Endothelial cell of umbilical vein (primary cell): ENCODE data around the gene HPS4. TPM values are rescaled to one million over a fixed set of nuclear protein-coding genes. Genes with fewer than 3 reads are reported as not detected.

ENCODE experiments used
- BruUV-seq: library from RNA; stranded (reverse); fragments of 400-500 nt; replicated peaks from 2 replicates; lab custom pipeline; 2021; lab: Mats Ljungman, UMichigan
- CTCF ChIA-PET: fragments of 300-600, 350-600 bp; sonication (Branson Sonifier 250); formaldehyde crosslinking; loops from one replicate; lab custom pipeline; 2021; ENCODE audit warnings: antibody characterized with exemption, inconsistent platforms; lab: Charles Lee
- POLR2A ChIA-PET: fragments of 300-600, 350-600 bp; sonication (Branson Sonifier 250); formaldehyde crosslinking; loops from one replicate; lab custom pipeline; 2021; ENCODE audit warnings: antibody characterized with exemption, inconsistent platforms; lab: Charles Lee
- DNase-seq: peaks from one replicate; pipeline ENCODE4 v3.0.0-alpha.2; 2011; ENCODE audit warnings: low read depth, low spot score
- FAIRE-seq: peaks from 2 replicates; lab custom pipeline; 2011; peaks lifted over from hg19 to GRCh38; lab: Jason Lieb, UNC
- H2AFZ ChIP-seq: 2 replicates; pipeline ENCODE4 v1.6.0; 2012; ENCODE audit warnings: low read depth, low read length, control low read depth, inconsistent platforms
- H3K27ac ChIP-seq: 2 replicates; pipeline ENCODE4 v1.5.1; 2011; ENCODE audit warnings: low read depth, mild to moderate bottlenecking, control low read depth, low read length, moderate library complexity; ENCODE audit not compliant: insufficient read depth
- H3K27me3 ChIP-seq, 2 experiments: 2 replicates each; pipeline versions ENCODE4 v1.6.0 to v1.6.1; 2011; ENCODE audit warnings: low read length in 2 of 2, mixed read lengths in 1 of 2; ENCODE audit not compliant: control insufficient read depth in 2 of 2, insufficient read depth in 2 of 2
- H3K36me3 ChIP-seq, 2 experiments: 2 replicates in 1 of 2; 3 replicates in 1 of 2; pipeline ENCODE4 v1.5.1; 2011; ENCODE audit warnings: low read length in 2 of 2, mild to moderate bottlenecking in 1 of 2, moderate library complexity in 1 of 2; ENCODE audit not compliant: control insufficient read depth in 2 of 2, insufficient read depth in 2 of 2; ENCODE audit errors: extremely low read depth in 1 of 2
- H3K4me1 ChIP-seq: 3 replicates; pipeline ENCODE4 v1.5.1; 2011; ENCODE audit warnings: mild to moderate bottlenecking, low read length; ENCODE audit not compliant: control insufficient read depth, insufficient read depth; ENCODE audit errors: extremely low read depth
- H3K4me2 ChIP-seq: 2 replicates; pipeline ENCODE4 v1.6.1; 2011; ENCODE audit warnings: low read length, control low read depth, mixed read lengths; ENCODE audit not compliant: insufficient read depth
- H3K4me3 ChIP-seq, 3 experiments: fragments of 200-600 bp in 1 of 3; sonication (generic), shearing (Covaris generic) in 1 of 3; replicated peaks in 1 of 3; 2 replicates each; pipeline ENCODE4 v1.5.1; 2011 to 2016; ENCODE audit warnings: control low read depth in 3 of 3, low read length in 3 of 3, mild to moderate bottlenecking in 2 of 3, inconsistent platforms in 1 of 3, low read depth in 1 of 3, moderate library complexity in 1 of 3; ENCODE audit not compliant: insufficient read depth in 1 of 3
- H3K79me2 ChIP-seq: 2 replicates; pipeline ENCODE4 v1.6.0; 2012; ENCODE audit warnings: low read length, inconsistent platforms; ENCODE audit not compliant: control insufficient read depth, insufficient read depth
- H3K9ac ChIP-seq: replicated peaks from 2 replicates; pipeline ENCODE3; 2011; ENCODE audit warnings: low read length, control low read depth; ENCODE audit not compliant: insufficient read depth; ENCODE audit errors: extremely low read depth
- H3K9me1 ChIP-seq: replicated peaks from 3 replicates; pipeline ENCODE4 v1.6.0; 2011; ENCODE audit warnings: mild to moderate bottlenecking, low read length; ENCODE audit not compliant: control insufficient read depth, insufficient read depth; ENCODE audit errors: extremely low read depth
- H3K9me3 ChIP-seq: replicated peaks from 2 replicates; pipeline ENCODE4 v1.5.1; 2012; ENCODE audit warnings: low read length, inconsistent platforms; ENCODE audit not compliant: control insufficient read depth, insufficient read depth
- H4K20me1 ChIP-seq: replicated peaks from 2 replicates; pipeline ENCODE3; 2011; ENCODE audit warnings: mild to moderate bottlenecking, low read length; ENCODE audit not compliant: control insufficient read depth, insufficient read depth; ENCODE audit errors: extremely low read depth
- CTCF ChIP-seq, 2 donors: IDR thresholded peaks; 1 replicate in 1 of 2; 2 replicates in 1 of 2; pipeline ENCODE4 v1.5.1; 2011; ENCODE audit warnings: low read length in 2 of 2, mild to moderate bottlenecking in 2 of 2, moderate library complexity in 2 of 2, control low read depth in 1 of 2, inconsistent platforms in 1 of 2, low read depth in 1 of 2; ENCODE audit not compliant: insufficient read depth in 1 of 2; ENCODE audit errors: extremely low read depth in 1 of 2
- EZH2 ChIP-seq: IDR thresholded peaks from 2 replicates; pipeline ENCODE4 v1.6.1; 2012; ENCODE audit warnings: borderline replicate concordance, low read depth, mild to moderate bottlenecking, moderate library complexity, low read length, inconsistent platforms; ENCODE audit not compliant: severe bottlenecking
- FOS ChIP-seq: IDR thresholded peaks from 2 replicates; pipeline ENCODE4 v1.6.1; 2011; ENCODE audit warnings: mild to moderate bottlenecking, low read length, moderate library complexity, borderline replicate concordance; ENCODE audit not compliant: insufficient read depth
- GATA2 ChIP-seq: IDR thresholded peaks from 2 replicates; pipeline ENCODE4 v1.7.0; 2011; ENCODE audit warnings: low read depth, mild to moderate bottlenecking, moderate library complexity, mixed read lengths, low read length; ENCODE audit not compliant: insufficient read length, insufficient read depth
- JUN ChIP-seq: IDR thresholded peaks from 2 replicates; pipeline ENCODE4 v1.6.1; 2011; ENCODE audit warnings: borderline replicate concordance, low read depth; ENCODE audit not compliant: insufficient read length, insufficient read depth
- MAX ChIP-seq: IDR thresholded peaks from 2 replicates; pipeline ENCODE4 v1.6.1; 2011; ENCODE audit not compliant: insufficient read depth, insufficient read length
- MYC ChIP-seq: IDR thresholded peaks from one replicate; pipeline ENCODE4 v1.6.1; 2011; ENCODE audit warnings: mild to moderate bottlenecking, low read depth, low read length
- POLR2A ChIP-seq: IDR thresholded peaks from 2 replicates; pipeline ENCODE4 v1.6.1; 2012; ENCODE audit warnings: low read depth, mild to moderate bottlenecking, control low read depth, low read length
- POLR2AphosphoS5 ChIP-seq: IDR thresholded peaks from 2 replicates; pipeline ENCODE4 v1.6.1; 2012; ENCODE audit warnings: low read depth, mild to moderate bottlenecking, control low read depth, low read length, moderate library complexity; ENCODE audit not compliant: insufficient read depth
- dilution Hi-C: fragments of 300-500 bp; cut with MboI; formaldehyde crosslinking; loops from one replicate; pipeline ENCODE4 v1.15.0; 2019; ENCODE audit warnings: low sequenced_read_pairs; ENCODE audit not compliant: extremely low pct_ligation_motif_present
- intact Hi-C: fragments of 100-400 bp; cut with micrococcal nuclease; formaldehyde crosslinking; loops from one replicate; pipeline ENCODE4 v1.10.0; 2022
- polyA plus RNA-seq, 4 experiments: library from polyadenylated mRNA; depleted of rRNA in 3 of 4; stranded (reverse) in 3 of 4; unstranded in 1 of 4; fragments of >200 nt; gene quantifications; 2 replicates each; pipeline versions ENCODE4 v1.2.1 to v1.2.3, GENCODE V29; 2011 to 2012; ENCODE audit warnings: missing spikeins in 1 of 4
- total RNA-seq: library from RNA; stranded (reverse); gene quantifications from 2 replicates; pipeline ENCODE4 v1.2.3, GENCODE V29; 2021

Gene HPS4
- total and polyA plus RNA-seq, 2 donors (not counting 3 experiments of a cell fraction or from before 2014, with no cell fraction given), result 28.4 to 29.7 TPM

- Histone ChIP-seq H4K20me1 (no peaks in the 10 kb centered on the region), H3K79me2 (peaks cover 9% of the 10 kb centered on the region), H3K36me3 (peaks cover 35 to 51% of the 10 kb centered on the region in 2 experiments), H3K4me3 (no peak overlapping the region), H3K4me2 (no peak overlapping the region), H2AFZ (no peak overlapping the region), H3K27ac (no peak overlapping the region), H3K9me1 (no peaks in the 10 kb centered on the region), H3K27me3 (no peaks in the 10 kb centered on the region), H3K4me1 (peaks cover 18% of the 10 kb centered on the region), H3K9me3 (no peaks in the 10 kb centered on the region), H3K9ac (no peak overlapping the region)
- intact Hi-C loops, result no loop called here
- DNase-seq, result no peak
- dilution Hi-C loops, result no loop called here
- no peak for TF ChIP-seq FOS
- no peak for TF ChIP-seq GATA2
- no peak for TF ChIP-seq POLR2AphosphoS5
- TF ChIP-seq MYC, result no peak
- TF ChIP-seq JUN, result no peak
- TF ChIP-seq EZH2, result no peak
- TF ChIP-seq MAX, result no peak
- no peak for TF ChIP-seq CTCF (IDR thresholded peaks at IDR 0.05; ENCODE audit: extremely low read depth in 1 of 2, insufficient read depth in 1 of 2, low read depth in 1 of 2, low read length in 2 of 2)
- TF ChIP-seq POLR2A, result no peak
- no peak for FAIRE-seq
- BruUV-seq, result no TSS peak
- ChIA-PET CTCF (no interaction called here), POLR2A (no interaction called here)
These were observed 12.9 kb upstream of the HPS4 start for GRCh38 chr22:26496456-26496855.
